HepG2 (cell line): Measurements from ENCODE around the gene SGK1. TPM values are rescaled to one million over a fixed set of nuclear protein-coding genes. Genes with fewer than 3 reads are reported as not detected.

ENCODE experiments used
- ATAC-seq: fragments of 200-7000 bp; cut with Tn5 transposase; 3 replicates; pipeline ENCODE4 v1.9.1; 2020; ENCODE audit warnings: mild to moderate bottlenecking, moderate library complexity
- BruUV-seq: library from RNA; stranded (reverse); fragments of 400-500 nt; replicated peaks from 2 replicates; lab custom pipeline; 2021; lab: Mats Ljungman, UMichigan
- CTCF ChIA-PET: fragments of 300-600 bp; formaldehyde crosslinking; extraction: SDS; loops from one replicate; lab custom pipeline; 2021; ENCODE audit warnings: low total read pairs, inconsistent platforms, low intra/inter-chr PET ratio; lab: Yijun Ruan, JAX
- POLR2A ChIA-PET: fragments of 350-600 bp; sonication (Branson Sonifier 250); formaldehyde crosslinking; loops from one replicate; lab custom pipeline; 2020; ENCODE audit warnings: antibody characterized with exemption, inconsistent platforms; lab: Yijun Ruan, JAX
- DNase-seq: peaks from one replicate; pipeline ENCODE4 v3.0.0-alpha.2; 2015; ENCODE audit warnings: low spot score
- FAIRE-seq: peaks from 3 replicates; lab custom pipeline; 2011; peaks lifted over from hg19 to GRCh38; lab: Jason Lieb, UNC
- H2AFZ ChIP-seq: one replicate; pipeline ENCODE4 v1.6.1; 2011; ENCODE audit warnings: low read length, inconsistent platforms
- H3K27ac ChIP-seq: fragments of 300-600 bp; 3 replicates; pipeline ENCODE4 v1.8.0; 2011; ENCODE audit warnings: mixed run types, mild to moderate bottlenecking, mixed read lengths, low read length, inconsistent platforms; ENCODE audit not compliant: insufficient read depth; ENCODE audit errors: extremely low read length
- H3K27me3 ChIP-seq, 2 experiments: fragments of 200-600 bp in 1 of 2; 2 replicates in 1 of 2; 3 replicates in 1 of 2; pipeline versions ENCODE4 v1.6.0 to v1.8.0; 2011; ENCODE audit warnings: low read length in 2 of 2, mild to moderate bottlenecking in 2 of 2, moderate library complexity in 2 of 2, inconsistent platforms in 1 of 2; ENCODE audit not compliant: insufficient read depth in 2 of 2, control insufficient read depth in 1 of 2
- H3K36me3 ChIP-seq, 2 experiments: fragments of 200-600 bp in 1 of 2; replicated peaks in 1 of 2; 2 replicates in 1 of 2; 3 replicates in 1 of 2; pipeline versions ENCODE4 v1.5.1 to v1.8.0; 2011; ENCODE audit warnings: low read length in 2 of 2, inconsistent platforms in 1 of 2; ENCODE audit not compliant: insufficient read depth in 2 of 2, control insufficient read depth in 1 of 2
- H3K4me1 ChIP-seq: 2 replicates; pipeline ENCODE4 v1.5.1; 2012; ENCODE audit warnings: low read length, inconsistent platforms; ENCODE audit not compliant: insufficient read depth
- H3K4me2 ChIP-seq: 2 replicates; pipeline ENCODE4 v1.6.0; 2011; ENCODE audit warnings: low read depth, low read length, inconsistent platforms
- H3K4me3 ChIP-seq, 3 experiments: fragments of 200-600 bp in 1 of 3; sonication (generic), shearing (Covaris generic) in 1 of 3; replicated peaks in 1 of 3; 2 replicates each; pipeline ENCODE4 v1.5.1; 2011 to 2016; ENCODE audit warnings: low read length in 3 of 3, inconsistent platforms in 2 of 3, low read depth in 2 of 3, mild to moderate bottlenecking in 2 of 3, control low read depth in 1 of 3, mixed read lengths in 1 of 3; ENCODE audit not compliant: insufficient read depth in 1 of 3
- H3K79me2 ChIP-seq: one replicate; pipeline ENCODE4 v1.6.1; 2011; ENCODE audit warnings: low read length, inconsistent platforms; ENCODE audit not compliant: insufficient read depth
- H3K9ac ChIP-seq: 2 replicates; pipeline ENCODE4 v1.6.0; 2011; ENCODE audit warnings: mild to moderate bottlenecking, low read depth, low read length, inconsistent platforms; ENCODE audit not compliant: insufficient read depth
- H3K9me3 ChIP-seq: 2 replicates; pipeline ENCODE4 v1.5.1; 2012; ENCODE audit warnings: mild to moderate bottlenecking, low read length
- H4K20me1 ChIP-seq: 2 replicates; pipeline ENCODE4 v1.6.0; 2011; ENCODE audit warnings: inconsistent platforms, mild to moderate bottlenecking, low read length, moderate library complexity; ENCODE audit not compliant: insufficient read depth
- BCLAF1 ChIP-seq: fragments of 450-650 bp; IDR thresholded peaks from 2 replicates; pipeline ENCODE4 v1.6.1; 2017; ENCODE audit warnings: mild to moderate bottlenecking
- CHD4 ChIP-seq: fragments of 200-600 bp; sonication (generic); IDR thresholded peaks from 2 replicates; pipeline ENCODE4 v1.7.0; 2017; ENCODE audit warnings: mild to moderate bottlenecking, low read length, borderline replicate concordance
- DRAP1 ChIP-seq: IDR thresholded peaks from 2 replicates; pipeline ENCODE4 v1.6.1; 2016; ENCODE audit warnings: missing genetic modification reagents, missing compliant biosample characterization
- KLF9 ChIP-seq: IDR thresholded peaks from 2 replicates; pipeline ENCODE4 v1.6.1; 2016; ENCODE audit warnings: low read depth
- NCOR1 ChIP-seq: fragments of 200-600 bp; sonication (generic); IDR thresholded peaks from 2 replicates; pipeline ENCODE4 v1.7.0; 2017; ENCODE audit warnings: antibody characterized with exemption, low read length, borderline replicate concordance
- NKX3-1 ChIP-seq: sonication (generic); formaldehyde crosslinking; IDR thresholded peaks from 2 replicates; pipeline ENCODE4 v1.5.0; 2020; ENCODE audit warnings: missing genetic modification reagents
- REXO4 ChIP-seq: sonication (generic); formaldehyde crosslinking; IDR thresholded peaks from 2 replicates; pipeline ENCODE4 v1.8.0; 2022; ENCODE audit warnings: missing genetic modification reagents, mild to moderate bottlenecking, borderline replicate concordance
- RORA ChIP-seq: sonication (generic); formaldehyde crosslinking; IDR thresholded peaks from 2 replicates; pipeline ENCODE4 v1.5.0; 2020; ENCODE audit warnings: mild to moderate bottlenecking, missing genetic modification reagents, moderate library complexity
- TFDP2 ChIP-seq: sonication (generic); formaldehyde crosslinking; IDR thresholded peaks from 2 replicates; pipeline ENCODE4 v1.4.0; 2020; ENCODE audit warnings: missing genetic modification reagents
- WIZ ChIP-seq: sonication (generic); formaldehyde crosslinking; IDR thresholded peaks from 2 replicates; pipeline ENCODE4 v1.5.1; 2020; ENCODE audit warnings: mild to moderate bottlenecking, missing genetic modification reagents
- ZNF281 ChIP-seq: sonication (generic); formaldehyde crosslinking; IDR thresholded peaks from 2 replicates; pipeline ENCODE4 v1.4.0; 2020; ENCODE audit warnings: missing genetic modification reagents, borderline replicate concordance
- ZNF292 ChIP-seq: sonication (generic); formaldehyde crosslinking; IDR thresholded peaks from 2 replicates; pipeline ENCODE4 v1.8.1; 2022; ENCODE audit warnings: mild to moderate bottlenecking, low read depth, missing genetic modification reagents, borderline replicate concordance
- ZNF557 ChIP-seq: sonication (generic); formaldehyde crosslinking; IDR thresholded peaks from 2 replicates; pipeline ENCODE4 v1.4.0; 2020; ENCODE audit warnings: missing genetic modification reagents
- ZNF589 ChIP-seq: sonication (generic); formaldehyde crosslinking; conservative IDR thresholded peaks from 2 replicates; pipeline ENCODE4 v1.8.0; 2022; ENCODE audit warnings: mild to moderate bottlenecking, moderate library complexity, missing genetic modification reagents
- ZNF737 ChIP-seq: sonication (generic); formaldehyde crosslinking; IDR thresholded peaks from 2 replicates; pipeline ENCODE4 v1.5.0; 2020; ENCODE audit warnings: missing genetic modification reagents, mild to moderate bottlenecking, borderline replicate concordance
- ZNF740 ChIP-seq: sonication (generic); formaldehyde crosslinking; IDR thresholded peaks from 2 replicates; pipeline ENCODE4 v1.4.0; 2020; ENCODE audit warnings: missing genetic modification reagents
- ZNF83 ChIP-seq: sonication (generic); formaldehyde crosslinking; IDR thresholded peaks from 2 replicates; pipeline ENCODE4 v1.4.0; 2020; ENCODE audit warnings: missing genetic modification reagents, mild to moderate bottlenecking, borderline replicate concordance
- WGBS: methylation state at CpG from one replicate; pipeline ENCODE4 v1.1.6; 2017; ENCODE audit warnings: low lambda C conversion rate; 5-methylcytosine and 5-hydroxymethylcytosine counted together
- in situ Hi-C: cut with HindIII; loops from 2 replicates; pipeline ENCODE4 v1.10.0; 2017; ENCODE audit warnings: low pct_unique_long_range_greater_than_20kb; ENCODE audit not compliant: extremely low pct_ligation_motif_present
- intact Hi-C: fragments of 100-400 bp; cut with micrococcal nuclease; formaldehyde crosslinking; loops from one replicate; pipeline ENCODE4 v1.10.0; 2022; ENCODE audit not compliant: unreplicated experiment
- polyA plus RNA-seq, 8 experiments: library from polyadenylated mRNA; depleted of rRNA in 3 of 8; stranded (reverse) in 7 of 8; unstranded in 1 of 8; fragments of >200 nt; fragmentation: Illumina TruSeq in 4 of 8; extraction: Trizol in 4 of 8; gene quantifications; 2 replicates each; pipeline versions ENCODE4 v1.2.1 to v1.2.3, GENCODE V29; 2011 to 2016; ENCODE audit warnings: low read depth in 4 of 8, missing spikeins in 1 of 8, mixed read lengths in 1 of 8; ENCODE audit not compliant: insufficient read depth in 1 of 8
- total RNA-seq, 5 experiments: library from RNA; depleted of rRNA; stranded (reverse); fragments of >200 nt; fragmentation: Illumina TruSeq; extraction: Trizol; gene quantifications; 2 replicates each; pipeline ENCODE4 v1.2.3, GENCODE V29; 2016; ENCODE audit warnings: low read depth in 1 of 5
- TF ChIP-seq, protein P1 (sequence below): sonication (generic); formaldehyde crosslinking; IDR thresholded peaks from 2 replicates; pipeline ENCODE4 v1.5.0; 2020; ENCODE audit warnings: missing genetic modification reagents

SGK1 gene
- total and polyA plus RNA-seq, 2 of the 13 experiments (the other 11 are each of a cell fraction or from before 2014, with no cell fraction given): 56.1 to 56.2 TPM

- H3K4me2 ChIP-seq: no peak overlapping the region
- intact Hi-C loops (no loop called here), in situ Hi-C loops (no loop called here)
- no peaks in the 10 kb centered on the region for H4K20me1 ChIP-seq
- no peak for DNase-seq
- H3K27ac ChIP-seq: no peak overlapping the region
- H3K36me3 ChIP-seq: no peaks in the 10 kb centered on the region
- no peak overlapping the region for H2AFZ ChIP-seq
- 67% methylated on average over 1 of the region's 1 CpG for WGBS
- no peaks in the 10 kb centered on the region for H3K9me3 ChIP-seq
- no peak overlapping the region for H3K4me3 ChIP-seq
- H3K9ac ChIP-seq: no peak overlapping the region
- no peaks in the 10 kb centered on the region for H3K79me2 ChIP-seq
- BruUV-seq: no TSS peak
- FAIRE-seq: no peak
- POLR2A ChIA-PET: no interaction called here
- H3K4me1 ChIP-seq: no peaks in the 10 kb centered on the region
- no peak for ATAC-seq
- CTCF ChIA-PET: no interaction called here
- H3K27me3 ChIP-seq: peaks cover 2 to 24% of the 10 kb centered on the region in 2 experiments; a peak in 3 of 5 replicates
- no peak for TF ChIP-seq ZNF281 (CRISPR knock-in tag)
- no peak for TF ChIP-seq TFDP2
- no peak for TF ChIP-seq RORA
- TF ChIP-seq REXO4: no peak
- no peak for TF ChIP-seq ZNF740 (CRISPR knock-in tag)
- TF ChIP-seq KLF9 (CRISPR knock-in tag): no peak
- TF ChIP-seq ZNF292 (CRISPR knock-in tag): no peak
- TF ChIP-seq DRAP1 (CRISPR knock-in tag): no peak
- no peak for TF ChIP-seq ZNF83 (CRISPR knock-in tag)
- no peak for TF ChIP-seq ZNF557 (CRISPR knock-in tag)
- no peak for TF ChIP-seq BCLAF1
- no peak for TF ChIP-seq WIZ
- TF ChIP-seq, protein P1, sequence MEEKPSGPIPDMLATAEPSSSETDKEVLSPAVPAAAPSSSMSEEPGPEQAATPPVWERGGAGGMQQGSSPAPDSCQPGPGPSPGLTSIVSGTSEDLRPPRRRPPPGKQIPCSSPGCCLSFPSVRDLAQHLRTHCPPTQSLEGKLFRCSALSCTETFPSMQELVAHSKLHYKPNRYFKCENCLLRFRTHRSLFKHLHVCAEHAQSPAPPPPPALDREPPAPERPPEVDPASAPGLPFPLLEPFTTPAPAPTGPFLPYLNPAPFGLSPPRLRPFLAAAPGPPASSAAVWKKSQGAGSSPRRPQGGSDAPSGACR (CRISPR knock-in tag): no peak
- TF ChIP-seq ZNF737 (CRISPR knock-in tag): no peak
- no peak for TF ChIP-seq CHD4
- no peak for TF ChIP-seq ZNF589 (CRISPR knock-in tag)
- no peak for TF ChIP-seq NKX3-1
- no peak for TF ChIP-seq NCOR1
Observed at GRCh38 chr6:134315189-134315588, 2.7 kb downstream of the SGK1 start.
